Tibial nerve (tissue), 4 donors: Measurements from ENCODE around the gene ATXN10. TPM values are rescaled to one million over a fixed set of nuclear protein-coding genes. Genes with fewer than 3 reads are reported as not detected.

Source experiments
- DNase-seq, 2 donors: peaks; one replicate each; pipeline ENCODE4 v3.0.0-alpha.2; 2019; ENCODE audit warnings: low spot score in 2 of 2
- H3K27ac ChIP-seq, 4 donors: fragments of 200-600 bp; sonication (generic) in 3 of 4; one replicate each; pipeline ENCODE4 v1.5.1; 2017 to 2019; ENCODE audit warnings: mild to moderate bottlenecking in 1 of 4
- H3K27me3 ChIP-seq, 2 donors: fragments of 200-600 bp; sonication (generic) in 1 of 2; one replicate each; pipeline versions ENCODE4 v1.5.1 to v1.6.0; 2017 to 2019
- H3K36me3 ChIP-seq, 3 donors: fragments of 200-600 bp; sonication (generic); one replicate each; pipeline ENCODE4 v1.5.1; 2018 to 2019
- H3K4me1 ChIP-seq, 4 donors: fragments of 200-600 bp; sonication (generic) in 3 of 4; one replicate each; pipeline ENCODE4 v1.5.1; 2017 to 2019
- H3K4me3 ChIP-seq, 4 donors: fragments of 200-600 bp; sonication (generic) in 3 of 4; one replicate each; pipeline ENCODE4 v1.5.1; 2017 to 2019; ENCODE audit warnings: mild to moderate bottlenecking in 1 of 4, moderate library complexity in 1 of 4
- H3K9me3 ChIP-seq, 4 donors: fragments of 200-600 bp; sonication (generic) in 3 of 4; one replicate each; pipeline ENCODE4 v1.5.1; 2017 to 2019
- CTCF ChIP-seq, 5 experiments: fragments of 200-600 bp in 3 of 5; fragments of 450-650 bp in 2 of 5; sonication (generic) in 3 of 5; IDR thresholded peaks; one replicate each; pipeline ENCODE4 v1.5.1; 2016 to 2019; ENCODE audit warnings: antibody characterized with exemption in 5 of 5, mild to moderate bottlenecking in 3 of 5, moderate library complexity in 2 of 5
- EP300 ChIP-seq, 2 donors: sonication (generic); formaldehyde crosslinking; IDR thresholded peaks; one replicate each; pipeline ENCODE4 v1.6.1; 2017; ENCODE audit warnings: antibody characterized with exemption in 2 of 2, mild to moderate bottlenecking in 1 of 2
- POLR2A ChIP-seq, 2 donors: fragments of 450-650 bp; IDR thresholded peaks; one replicate each; pipeline ENCODE4 v1.6.1; 2017; ENCODE audit warnings: antibody characterized with exemption in 2 of 2, mild to moderate bottlenecking in 2 of 2, moderate library complexity in 2 of 2
- WGBS, 2 donors: methylation state at CpG; one replicate each; pipeline ENCODE4 v1.1.5; 2018; 5-methylcytosine and 5-hydroxymethylcytosine counted together
- total RNA-seq, 4 donors: library from RNA; depleted of rRNA; stranded (reverse); fragments of >200 nt; gene quantifications; one replicate each; pipeline ENCODE4 v1.1.0, GENCODE V29; 2016

Gene ATXN10
- total RNA-seq, 4 donors from 2014 or later, result 163 to 197 (median 178) TPM

GRCh38 chr22:45632791-45633515 lies 38.7 kb upstream of the ATXN10 start:
- H3K27ac ChIP-seq, result no peak overlapping the region
- no peak for DNase-seq
- H3K4me1 ChIP-seq, result peaks cover 0 to 7% (median 1%) of the 10 kb centered on the region in 4 donors
- 5 to 11% methylated on average over 14 to 15 of the region's 15 CpGs for WGBS, 2 donors
- TF ChIP-seq POLR2A (IDR thresholded peaks at IDR 0.05) (no peak), CTCF (IDR thresholded peaks at IDR 0.05) (no peak), EP300 (IDR thresholded peaks at IDR 0.05) (no peak)
- no peak overlapping the region for H3K4me3 ChIP-seq
- no peaks in the 10 kb centered on the region for H3K9me3 ChIP-seq
- H3K27me3 ChIP-seq, result peaks cover 0 to 44% of the 10 kb centered on the region in 2 donors
- H3K36me3 ChIP-seq, result no peaks in the 10 kb centered on the region

GRCh38 chr22:45636683-45637082 lies 35.0 kb upstream of the ATXN10 start:
- H3K9me3 ChIP-seq, result no peaks in the 10 kb centered on the region
- 86 to 90% methylated on average over 7 of the region's 7 CpGs for WGBS, 2 donors

DNA sequence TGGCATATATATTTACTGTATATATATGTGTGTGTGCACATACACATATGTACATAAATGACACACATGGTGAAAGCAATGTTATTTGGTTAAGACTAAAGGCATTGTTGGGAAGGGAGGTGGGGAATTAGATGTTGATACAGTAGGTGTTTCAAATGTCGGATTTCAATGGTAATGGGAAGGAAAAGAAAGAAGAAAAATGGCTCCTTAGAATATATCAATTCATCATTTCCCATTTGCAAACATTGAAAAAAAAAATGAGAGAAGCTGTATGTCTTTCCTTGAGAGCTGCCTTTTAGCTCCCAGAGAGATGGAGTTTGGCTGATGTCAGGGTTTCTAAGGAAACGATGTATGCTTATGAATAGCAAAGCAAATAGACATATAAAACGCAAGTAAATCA lies 33.4 kb upstream of the ATXN10 start:
- DNase-seq, result no peak
- TF ChIP-seq POLR2A (IDR thresholded peaks at IDR 0.05), result no peak
- 76 to 80% methylated on average over 3 of the region's 3 CpGs for WGBS, 2 donors
- H3K9me3 ChIP-seq, result no peaks in the 10 kb centered on the region
- peaks cover 0 to 32% of the 10 kb centered on the region in 2 donors for H3K27me3 ChIP-seq
- H3K4me3 ChIP-seq, result no peak overlapping the region
- H3K4me1 ChIP-seq, result peaks cover 0 to 12% (median 5%) of the 10 kb centered on the region in 4 donors
- no peaks in the 10 kb centered on the region for H3K36me3 ChIP-seq
- H3K27ac ChIP-seq, result no peak overlapping the region

More at GRCh38 chr22:45636683-45637082, 35.0 kb upstream of the ATXN10 start:
- Histone ChIP-seq H3K27me3 (peaks cover 0 to 47% of the 10 kb centered on the region in 2 donors), H3K27ac (no peak overlapping the region), H3K36me3 (no peaks in the 10 kb centered on the region), H3K4me1 (peaks cover 0 to 19% (median 6%) of the 10 kb centered on the region in 4 donors), H3K4me3 (no peak overlapping the region)
- TF ChIP-seq EP300 (IDR thresholded peaks at IDR 0.05) (no peak), POLR2A (IDR thresholded peaks at IDR 0.05) (no peak), CTCF (IDR thresholded peaks at IDR 0.05) (no peak)
- no peak for DNase-seq

DNA sequence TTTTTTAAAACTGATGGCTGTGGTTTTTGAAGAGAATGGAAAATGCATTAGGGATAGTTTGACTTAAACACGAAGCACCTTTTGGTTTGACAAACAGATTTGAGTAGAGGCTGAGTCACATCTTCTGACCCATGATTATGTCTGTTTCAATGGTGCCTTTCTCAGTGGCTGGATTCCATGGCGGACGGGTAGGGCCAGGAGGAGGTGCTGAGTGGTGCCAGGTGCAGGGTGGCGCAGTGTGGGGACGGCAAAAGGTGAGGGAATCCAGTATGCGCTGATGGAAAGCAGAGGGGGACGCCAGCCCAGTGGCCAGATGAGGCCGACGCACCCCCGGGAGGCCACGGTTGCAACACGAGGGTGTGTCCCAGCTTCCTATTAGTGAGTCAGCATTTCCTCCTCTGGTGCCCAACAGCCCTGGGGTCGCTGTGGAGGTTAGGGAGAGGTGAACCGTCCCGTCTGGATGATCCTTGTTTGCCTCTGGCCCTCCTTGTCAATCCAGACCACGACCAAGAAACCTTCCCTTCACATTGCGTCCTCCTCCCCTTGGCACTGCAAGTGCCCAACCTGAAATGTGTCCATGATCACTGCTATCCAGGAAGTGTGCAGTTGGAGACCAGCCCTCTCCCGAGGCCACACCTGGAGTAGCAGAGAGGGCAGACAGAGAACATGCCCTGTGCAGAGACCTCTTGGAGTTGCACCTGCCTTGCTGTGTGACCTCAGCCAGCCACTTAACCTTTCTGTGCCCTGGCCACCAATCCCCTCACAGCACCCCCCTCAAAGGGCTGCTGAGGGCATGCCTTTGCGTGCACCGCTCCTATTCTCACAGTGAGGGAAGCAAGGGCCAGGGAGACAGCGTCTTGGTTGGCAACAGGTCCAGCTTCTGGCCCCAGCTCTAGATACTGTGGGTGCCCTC lies 32.5 kb upstream of the ATXN10 start:
- peak; percentile 38 to 70 for DNase-seq
- H3K27me3 ChIP-seq, result peaks cover 0 to 36% of the 10 kb centered on the region in 2 donors
- no peaks in the 10 kb centered on the region for H3K9me3 ChIP-seq
- 54 to 56% methylated on average over 18 to 21 of the region's 21 CpGs for WGBS, 2 donors
- no peak for TF ChIP-seq POLR2A (IDR thresholded peaks at IDR 0.05)
- peak in 1 of 2 donors; percentile 59 for TF ChIP-seq EP300 (IDR thresholded peaks at IDR 0.05)
- no peaks in the 10 kb centered on the region for H3K36me3 ChIP-seq
- no peak overlapping the region for H3K4me3 ChIP-seq
- H3K4me1 ChIP-seq, result peaks cover 0 to 12% (median 5%) of the 10 kb centered on the region in 4 donors
- H3K27ac ChIP-seq, result no peak overlapping the region

DNA sequence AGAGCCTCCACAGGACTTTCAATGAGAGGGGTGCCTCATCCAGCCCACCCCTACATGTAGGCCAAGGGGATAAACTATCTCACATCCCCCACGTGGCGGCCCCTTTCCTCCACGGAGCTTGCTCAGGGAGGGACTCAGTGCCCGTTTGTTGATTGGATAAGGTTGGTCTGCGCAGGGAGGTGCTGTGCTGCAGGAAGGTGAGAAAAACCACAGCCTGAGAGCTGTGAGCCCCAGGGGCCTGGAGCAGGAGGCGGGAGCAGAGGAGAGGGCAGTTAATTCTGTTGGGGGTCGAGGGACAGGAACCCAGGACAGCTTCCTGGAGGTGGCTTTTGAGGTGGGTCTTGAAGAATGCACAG lies 31.9 kb upstream of the ATXN10 start:
- DNase-seq, result no peak
- H3K4me3 ChIP-seq, result no peak overlapping the region
- TF ChIP-seq EP300 (IDR thresholded peaks at IDR 0.05) (no peak), POLR2A (IDR thresholded peaks at IDR 0.05) (no peak), CTCF (IDR thresholded peaks at IDR 0.05) (no peak)
- H3K27ac ChIP-seq, result no peak overlapping the region
- no peaks in the 10 kb centered on the region for H3K36me3 ChIP-seq
- 60 to 62% methylated on average over 7 of the region's 7 CpGs for WGBS, 2 donors
- H3K27me3 ChIP-seq, result peaks cover 0 to 42% of the 10 kb centered on the region in 2 donors
- H3K4me1 ChIP-seq, result peaks cover 0 to 12% (median 5%) of the 10 kb centered on the region in 4 donors
- no peaks in the 10 kb centered on the region for H3K9me3 ChIP-seq
